HepG2 (cell line): ENCODE measurements around the gene KXD1. TPM values are rescaled to one million over a fixed set of nuclear protein-coding genes. Genes with fewer than 3 reads are reported as not detected.

ENCODE experiments used
- ATAC-seq: fragments of 200-7000 bp; cut with Tn5 transposase; 3 replicates; pipeline ENCODE4 v1.9.1; 2020; ENCODE audit warnings: mild to moderate bottlenecking, moderate library complexity
- BruUV-seq: library from RNA; stranded (reverse); fragments of 400-500 nt; replicated peaks from 2 replicates; lab custom pipeline; 2021; lab: Mats Ljungman, UMichigan
- CTCF ChIA-PET: fragments of 300-600 bp; formaldehyde crosslinking; extraction: SDS; loops from one replicate; lab custom pipeline; 2021; ENCODE audit warnings: low total read pairs, inconsistent platforms, low intra/inter-chr PET ratio; lab: Yijun Ruan, JAX
- POLR2A ChIA-PET: fragments of 350-600 bp; sonication (Branson Sonifier 250); formaldehyde crosslinking; loops from one replicate; lab custom pipeline; 2020; ENCODE audit warnings: antibody characterized with exemption, inconsistent platforms; lab: Yijun Ruan, JAX
- DNase-seq: peaks from one replicate; pipeline ENCODE4 v3.0.0-alpha.2; 2015; ENCODE audit warnings: low spot score
- FAIRE-seq: peaks from 3 replicates; lab custom pipeline; 2011; peaks lifted over from hg19 to GRCh38; lab: Jason Lieb, UNC
- H2AFZ ChIP-seq: one replicate; pipeline ENCODE4 v1.6.1; 2011; ENCODE audit warnings: low read length, inconsistent platforms
- H3K27ac ChIP-seq: fragments of 300-600 bp; 3 replicates; pipeline ENCODE4 v1.8.0; 2011; ENCODE audit warnings: mixed run types, mild to moderate bottlenecking, mixed read lengths, low read length, inconsistent platforms; ENCODE audit not compliant: insufficient read depth; ENCODE audit errors: extremely low read length
- H3K27me3 ChIP-seq, 2 experiments: fragments of 200-600 bp in 1 of 2; 2 replicates in 1 of 2; 3 replicates in 1 of 2; pipeline versions ENCODE4 v1.6.0 to v1.8.0; 2011; ENCODE audit warnings: low read length in 2 of 2, mild to moderate bottlenecking in 2 of 2, moderate library complexity in 2 of 2, inconsistent platforms in 1 of 2; ENCODE audit not compliant: insufficient read depth in 2 of 2, control insufficient read depth in 1 of 2
- H3K36me3 ChIP-seq, 2 experiments: fragments of 200-600 bp in 1 of 2; replicated peaks in 1 of 2; 2 replicates in 1 of 2; 3 replicates in 1 of 2; pipeline versions ENCODE4 v1.5.1 to v1.8.0; 2011; ENCODE audit warnings: low read length in 2 of 2, inconsistent platforms in 1 of 2; ENCODE audit not compliant: insufficient read depth in 2 of 2, control insufficient read depth in 1 of 2
- H3K4me1 ChIP-seq: 2 replicates; pipeline ENCODE4 v1.5.1; 2012; ENCODE audit warnings: low read length, inconsistent platforms; ENCODE audit not compliant: insufficient read depth
- H3K4me2 ChIP-seq: 2 replicates; pipeline ENCODE4 v1.6.0; 2011; ENCODE audit warnings: low read depth, low read length, inconsistent platforms
- H3K4me3 ChIP-seq, 3 experiments: fragments of 200-600 bp in 1 of 3; sonication (generic), shearing (Covaris generic) in 1 of 3; replicated peaks in 1 of 3; 2 replicates each; pipeline ENCODE4 v1.5.1; 2011 to 2016; ENCODE audit warnings: low read length in 3 of 3, inconsistent platforms in 2 of 3, low read depth in 2 of 3, mild to moderate bottlenecking in 2 of 3, control low read depth in 1 of 3, mixed read lengths in 1 of 3; ENCODE audit not compliant: insufficient read depth in 1 of 3
- H3K79me2 ChIP-seq: one replicate; pipeline ENCODE4 v1.6.1; 2011; ENCODE audit warnings: low read length, inconsistent platforms; ENCODE audit not compliant: insufficient read depth
- H3K9ac ChIP-seq: 2 replicates; pipeline ENCODE4 v1.6.0; 2011; ENCODE audit warnings: mild to moderate bottlenecking, low read depth, low read length, inconsistent platforms; ENCODE audit not compliant: insufficient read depth
- H3K9me3 ChIP-seq: 2 replicates; pipeline ENCODE4 v1.5.1; 2012; ENCODE audit warnings: mild to moderate bottlenecking, low read length
- H4K20me1 ChIP-seq: 2 replicates; pipeline ENCODE4 v1.6.0; 2011; ENCODE audit warnings: inconsistent platforms, mild to moderate bottlenecking, low read length, moderate library complexity; ENCODE audit not compliant: insufficient read depth
- EP300 ChIP-seq, 3 experiments: sonication (generic) in 1 of 3; formaldehyde crosslinking in 1 of 3; IDR thresholded peaks; 2 replicates each; pipeline versions ENCODE4 v1.5.1 to v1.6.1; 2011 to 2020; ENCODE audit warnings: low read depth in 2 of 3, low read length in 2 of 3, borderline replicate concordance in 1 of 3, improper control_type of control experiment in 1 of 3, mild to moderate bottlenecking in 1 of 3, missing genetic modification reagents in 1 of 3, moderate library complexity in 1 of 3
- EZH2 ChIP-seq: conservative IDR thresholded peaks from 2 replicates; pipeline ENCODE4 v1.6.1; 2012; ENCODE audit warnings: mild to moderate bottlenecking, low read depth, low read length, moderate library complexity
- MED13 ChIP-seq: sonication (generic); formaldehyde crosslinking; IDR thresholded peaks from 2 replicates; pipeline ENCODE4 v1.5.0; 2020; ENCODE audit warnings: missing genetic modification reagents
- PHF20 ChIP-seq: sonication (generic); formaldehyde crosslinking; IDR thresholded peaks from 2 replicates; pipeline ENCODE4 v1.5.0; 2020; ENCODE audit warnings: mild to moderate bottlenecking, missing genetic modification reagents
- RAD51 ChIP-seq: fragments of 450-650 bp; IDR thresholded peaks from 2 replicates; pipeline ENCODE4 v1.6.1; 2016; ENCODE audit warnings: borderline replicate concordance
- SRY ChIP-seq: sonication (generic); formaldehyde crosslinking; IDR thresholded peaks from 2 replicates; pipeline ENCODE4 v1.8.0; 2022; ENCODE audit warnings: mild to moderate bottlenecking, missing genetic modification reagents
- TBL1XR1 ChIP-seq: fragments of 150-350 bp; IDR thresholded peaks from 2 replicates; pipeline ENCODE4 v1.6.1; 2014; ENCODE audit warnings: borderline replicate concordance, low read length; ENCODE audit not compliant: partially characterized antibody
- TSC22D2 ChIP-seq: sonication (generic); formaldehyde crosslinking; IDR thresholded peaks from 2 replicates; pipeline ENCODE4 v1.5.1; 2020; ENCODE audit warnings: missing genetic modification reagents, mild to moderate bottlenecking, borderline replicate concordance
- ZMAT3 ChIP-seq: sonication (generic); formaldehyde crosslinking; conservative IDR thresholded peaks from 2 replicates; pipeline ENCODE4 v1.7.0; 2021; ENCODE audit warnings: missing genetic modification reagents
- ZNF136 ChIP-seq: sonication (generic); formaldehyde crosslinking; IDR thresholded peaks from 2 replicates; pipeline ENCODE4 v1.8.1; 2022; ENCODE audit warnings: low read depth, mild to moderate bottlenecking, moderate library complexity, missing genetic modification reagents
- ZNF160 ChIP-seq: sonication (generic); formaldehyde crosslinking; IDR thresholded peaks from 2 replicates; pipeline ENCODE4 v1.8.0; 2022; ENCODE audit warnings: mild to moderate bottlenecking, inconsistent platforms, missing genetic modification reagents
- ZNF292 ChIP-seq: sonication (generic); formaldehyde crosslinking; IDR thresholded peaks from 2 replicates; pipeline ENCODE4 v1.8.1; 2022; ENCODE audit warnings: mild to moderate bottlenecking, low read depth, missing genetic modification reagents, borderline replicate concordance
- ZNF749 ChIP-seq: sonication (generic); formaldehyde crosslinking; IDR thresholded peaks from 2 replicates; pipeline ENCODE4 v1.8.0; 2022; ENCODE audit warnings: mild to moderate bottlenecking, missing genetic modification reagents, moderate library complexity, borderline replicate concordance
- in situ Hi-C: cut with HindIII; loops from 2 replicates; pipeline ENCODE4 v1.10.0; 2017; ENCODE audit warnings: low pct_unique_long_range_greater_than_20kb; ENCODE audit not compliant: extremely low pct_ligation_motif_present
- intact Hi-C: fragments of 100-400 bp; cut with micrococcal nuclease; formaldehyde crosslinking; loops from one replicate; pipeline ENCODE4 v1.10.0; 2022; ENCODE audit not compliant: unreplicated experiment
- polyA plus RNA-seq, 8 experiments: library from polyadenylated mRNA; depleted of rRNA in 3 of 8; stranded (reverse) in 7 of 8; unstranded in 1 of 8; fragments of >200 nt; fragmentation: Illumina TruSeq in 4 of 8; extraction: Trizol in 4 of 8; gene quantifications; 2 replicates each; pipeline versions ENCODE4 v1.2.1 to v1.2.3, GENCODE V29; 2011 to 2016; ENCODE audit warnings: low read depth in 4 of 8, missing spikeins in 1 of 8, mixed read lengths in 1 of 8; ENCODE audit not compliant: insufficient read depth in 1 of 8
- total RNA-seq, 5 experiments: library from RNA; depleted of rRNA; stranded (reverse); fragments of >200 nt; fragmentation: Illumina TruSeq; extraction: Trizol; gene quantifications; 2 replicates each; pipeline ENCODE4 v1.2.3, GENCODE V29; 2016; ENCODE audit warnings: low read depth in 1 of 5
- TF ChIP-seq, protein P1 (sequence below): sonication (generic); formaldehyde crosslinking; IDR thresholded peaks from 2 replicates; pipeline ENCODE4 v1.8.0; 2023; ENCODE audit warnings: mild to moderate bottlenecking, missing genetic modification reagents
- TF ChIP-seq, protein P2 (sequence below): sonication (generic); formaldehyde crosslinking; conservative IDR thresholded peaks from 2 replicates; pipeline ENCODE4 v1.4.0; 2020; ENCODE audit warnings: missing genetic modification reagents
- TF ChIP-seq, protein P3 (sequence below): sonication (generic); formaldehyde crosslinking; IDR thresholded peaks from 2 replicates; pipeline ENCODE4 v1.4.0; 2020; ENCODE audit warnings: mild to moderate bottlenecking, missing genetic modification reagents
- TF ChIP-seq, protein P4 (sequence below): IDR thresholded peaks from 2 replicates; pipeline ENCODE4 v1.4.0; 2020; ENCODE audit warnings: mild to moderate bottlenecking, missing genetic modification reagents

KXD1 gene
- total and polyA plus RNA-seq, 2 of the 13 experiments (the other 11 are each of a cell fraction or from before 2014, with no cell fraction given), result 44.6 to 143 TPM

DNA sequence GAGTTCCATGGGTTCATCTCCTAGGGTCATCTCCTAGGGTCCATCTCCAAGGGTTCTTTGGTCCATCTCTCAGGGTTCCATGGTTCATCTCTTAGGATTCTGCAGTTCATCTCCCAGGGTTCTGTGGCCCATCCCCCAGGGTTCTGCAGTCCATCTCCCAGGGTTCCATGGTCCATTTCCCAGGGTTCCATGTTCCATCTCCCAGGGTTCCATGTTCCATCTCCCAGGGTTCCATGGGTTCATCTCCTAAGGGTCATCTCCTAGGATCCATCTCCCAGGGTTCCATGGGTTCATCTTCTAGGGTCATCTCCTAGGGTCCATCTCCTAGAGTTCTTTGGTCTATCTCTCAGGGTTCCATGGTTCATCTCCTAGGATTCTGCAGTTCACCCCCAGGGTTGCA, 59.9 kb downstream of the KXD1 start:
- H3K4me1 ChIP-seq, result peaks cover 10% of the 10 kb centered on the region; the same call in 1 of the 2 replicates
- intact Hi-C loops (no loop called here), in situ Hi-C loops (no loop called here)
- peaks cover 0 to under 1% of the 10 kb centered on the region in 2 experiments; a peak in 1 of 5 replicates for H3K27me3 ChIP-seq
- FAIRE-seq, result no peak
- H3K9ac ChIP-seq, result no peak overlapping the region
- no peaks in the 10 kb centered on the region for H3K79me2 ChIP-seq
- H4K20me1 ChIP-seq, result no peaks in the 10 kb centered on the region
- H2AFZ ChIP-seq, result no peak overlapping the region
- H3K9me3 ChIP-seq, result no peaks in the 10 kb centered on the region
- H3K4me2 ChIP-seq, result no peak overlapping the region
- TF ChIP-seq, protein P1, sequence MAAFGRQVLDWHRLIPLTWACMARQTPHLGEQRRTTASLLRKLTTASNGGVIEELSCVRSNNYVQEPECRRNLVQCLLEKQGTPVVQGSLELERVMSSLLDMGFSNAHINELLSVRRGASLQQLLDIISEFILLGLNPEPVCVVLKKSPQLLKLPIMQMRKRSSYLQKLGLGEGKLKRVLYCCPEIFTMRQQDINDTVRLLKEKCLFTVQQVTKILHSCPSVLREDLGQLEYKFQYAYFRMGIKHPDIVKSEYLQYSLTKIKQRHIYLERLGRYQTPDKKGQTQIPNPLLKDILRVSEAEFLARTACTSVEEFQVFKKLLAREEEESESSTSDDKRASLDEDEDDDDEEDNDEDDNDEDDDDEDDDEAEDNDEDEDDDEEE (CRISPR knock-in tag), result no peak
- no peak for TF ChIP-seq TBL1XR1
- no peak for TF ChIP-seq ZNF749 (CRISPR knock-in tag)
- no peak for TF ChIP-seq MED13 (CRISPR knock-in tag)
- no peak for TF ChIP-seq ZMAT3 (CRISPR knock-in tag)
- TF ChIP-seq, protein P2, sequence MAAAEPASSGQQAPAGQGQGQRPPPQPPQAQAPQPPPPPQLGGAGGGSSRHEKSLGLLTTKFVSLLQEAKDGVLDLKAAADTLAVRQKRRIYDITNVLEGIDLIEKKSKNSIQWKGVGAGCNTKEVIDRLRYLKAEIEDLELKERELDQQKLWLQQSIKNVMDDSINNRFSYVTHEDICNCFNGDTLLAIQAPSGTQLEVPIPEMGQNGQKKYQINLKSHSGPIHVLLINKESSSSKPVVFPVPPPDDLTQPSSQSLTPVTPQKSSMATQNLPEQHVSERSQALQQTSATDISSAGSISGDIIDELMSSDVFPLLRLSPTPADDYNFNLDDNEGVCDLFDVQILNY (CRISPR knock-in tag), result no peak
- no peak for TF ChIP-seq EP300 (IDR thresholded peaks at IDR 0.05; ENCODE audit: low read depth in 2 of 2, low read length in 2 of 2)
- TF ChIP-seq EP300 (CRISPR knock-in tag; IDR thresholded peaks at IDR 0.05; ENCODE audit: borderline replicate concordance), result no peak
- TF ChIP-seq ZNF160, result no peak
- TF ChIP-seq ZNF136 (CRISPR knock-in tag), result no peak
- TF ChIP-seq SRY (CRISPR knock-in tag), result no peak
- no peak for TF ChIP-seq EZH2
- no peak for TF ChIP-seq ZNF292
- no peak for TF ChIP-seq PHF20 (CRISPR knock-in tag)
- TF ChIP-seq, protein P3, sequence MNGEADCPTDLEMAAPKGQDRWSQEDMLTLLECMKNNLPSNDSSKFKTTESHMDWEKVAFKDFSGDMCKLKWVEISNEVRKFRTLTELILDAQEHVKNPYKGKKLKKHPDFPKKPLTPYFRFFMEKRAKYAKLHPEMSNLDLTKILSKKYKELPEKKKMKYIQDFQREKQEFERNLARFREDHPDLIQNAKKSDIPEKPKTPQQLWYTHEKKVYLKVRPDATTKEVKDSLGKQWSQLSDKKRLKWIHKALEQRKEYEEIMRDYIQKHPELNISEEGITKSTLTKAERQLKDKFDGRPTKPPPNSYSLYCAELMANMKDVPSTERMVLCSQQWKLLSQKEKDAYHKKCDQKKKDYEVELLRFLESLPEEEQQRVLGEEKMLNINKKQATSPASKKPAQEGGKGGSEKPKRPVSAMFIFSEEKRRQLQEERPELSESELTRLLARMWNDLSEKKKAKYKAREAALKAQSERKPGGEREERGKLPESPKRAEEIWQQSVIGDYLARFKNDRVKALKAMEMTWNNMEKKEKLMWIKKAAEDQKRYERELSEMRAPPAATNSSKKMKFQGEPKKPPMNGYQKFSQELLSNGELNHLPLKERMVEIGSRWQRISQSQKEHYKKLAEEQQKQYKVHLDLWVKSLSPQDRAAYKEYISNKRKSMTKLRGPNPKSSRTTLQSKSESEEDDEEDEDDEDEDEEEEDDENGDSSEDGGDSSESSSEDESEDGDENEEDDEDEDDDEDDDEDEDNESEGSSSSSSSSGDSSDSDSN (CRISPR knock-in tag), result no peak
- TF ChIP-seq RAD51, result no peak
- TF ChIP-seq TSC22D2 (CRISPR knock-in tag), result no peak
- TF ChIP-seq, protein P4, sequence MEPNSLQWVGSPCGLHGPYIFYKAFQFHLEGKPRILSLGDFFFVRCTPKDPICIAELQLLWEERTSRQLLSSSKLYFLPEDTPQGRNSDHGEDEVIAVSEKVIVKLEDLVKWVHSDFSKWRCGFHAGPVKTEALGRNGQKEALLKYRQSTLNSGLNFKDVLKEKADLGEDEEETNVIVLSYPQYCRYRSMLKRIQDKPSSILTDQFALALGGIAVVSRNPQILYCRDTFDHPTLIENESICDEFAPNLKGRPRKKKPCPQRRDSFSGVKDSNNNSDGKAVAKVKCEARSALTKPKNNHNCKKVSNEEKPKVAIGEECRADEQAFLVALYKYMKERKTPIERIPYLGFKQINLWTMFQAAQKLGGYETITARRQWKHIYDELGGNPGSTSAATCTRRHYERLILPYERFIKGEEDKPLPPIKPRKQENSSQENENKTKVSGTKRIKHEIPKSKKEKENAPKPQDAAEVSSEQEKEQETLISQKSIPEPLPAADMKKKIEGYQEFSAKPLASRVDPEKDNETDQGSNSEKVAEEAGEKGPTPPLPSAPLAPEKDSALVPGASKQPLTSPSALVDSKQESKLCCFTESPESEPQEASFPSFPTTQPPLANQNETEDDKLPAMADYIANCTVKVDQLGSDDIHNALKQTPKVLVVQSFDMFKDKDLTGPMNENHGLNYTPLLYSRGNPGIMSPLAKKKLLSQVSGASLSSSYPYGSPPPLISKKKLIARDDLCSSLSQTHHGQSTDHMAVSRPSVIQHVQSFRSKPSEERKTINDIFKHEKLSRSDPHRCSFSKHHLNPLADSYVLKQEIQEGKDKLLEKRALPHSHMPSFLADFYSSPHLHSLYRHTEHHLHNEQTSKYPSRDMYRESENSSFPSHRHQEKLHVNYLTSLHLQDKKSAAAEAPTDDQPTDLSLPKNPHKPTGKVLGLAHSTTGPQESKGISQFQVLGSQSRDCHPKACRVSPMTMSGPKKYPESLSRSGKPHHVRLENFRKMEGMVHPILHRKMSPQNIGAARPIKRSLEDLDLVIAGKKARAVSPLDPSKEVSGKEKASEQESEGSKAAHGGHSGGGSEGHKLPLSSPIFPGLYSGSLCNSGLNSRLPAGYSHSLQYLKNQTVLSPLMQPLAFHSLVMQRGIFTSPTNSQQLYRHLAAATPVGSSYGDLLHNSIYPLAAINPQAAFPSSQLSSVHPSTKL (CRISPR knock-in tag), result no peak
- ATAC-seq, result no peak
- POLR2A ChIA-PET, result no interaction called here
- H3K27ac ChIP-seq, result no peak overlapping the region
- CTCF ChIA-PET, result no interaction called here
- H3K36me3 ChIP-seq, result no peaks in the 10 kb centered on the region
- BruUV-seq, result no TSS peak
- no peak for DNase-seq
- H3K4me3 ChIP-seq, result no peak overlapping the region
